Osteocyte (in vitro differentiated cells): ENCODE results near the gene PRKCQ. TPM values are rescaled to one million over a fixed set of nuclear protein-coding genes. Genes with fewer than 3 reads are reported as not detected.

Experiments used
- DNase-seq: peaks from one replicate; pipeline ENCODE4 v3.0.0; 2021; ENCODE audit warnings: mixed read lengths; ENCODE audit not compliant: unreplicated experiment; ENCODE audit errors: extremely low spot score
- H3K27ac Mint-ChIP-seq: one replicate; pipeline ENCODE4 v1.8.0; 2021; ENCODE audit warnings: mild to moderate bottlenecking, mixed read lengths; ENCODE audit not compliant: unreplicated experiment
- H3K27me3 Mint-ChIP-seq: one replicate; pipeline ENCODE4 v1.8.0; 2021; ENCODE audit warnings: mixed read lengths; ENCODE audit not compliant: unreplicated experiment
- H3K36me3 Mint-ChIP-seq: one replicate; pipeline ENCODE4 v1.8.0; 2021; ENCODE audit warnings: mixed read lengths; ENCODE audit not compliant: unreplicated experiment
- H3K4me1 Mint-ChIP-seq: one replicate; pipeline ENCODE4 v1.8.0; 2021; ENCODE audit warnings: mixed read lengths; ENCODE audit not compliant: unreplicated experiment
- H3K4me3 Mint-ChIP-seq: one replicate; pipeline ENCODE4 v1.8.0; 2021; ENCODE audit warnings: mild to moderate bottlenecking, moderate library complexity, mixed read lengths; ENCODE audit not compliant: unreplicated experiment
- H3K9me3 Mint-ChIP-seq: one replicate; pipeline ENCODE4 v1.8.0; 2021; ENCODE audit warnings: mixed read lengths; ENCODE audit not compliant: unreplicated experiment
- total RNA-seq: library from RNA; stranded (reverse); gene quantifications from 2 replicates; pipeline ENCODE4 v1.2.1, GENCODE V29; 2021
- TF ChIP-seq, protein P1 (sequence below): fragments of 200-600 bp; sonication (generic); IDR thresholded peaks from 2 replicates; pipeline ENCODE4 v1.5.0; 2021; ENCODE audit warnings: antibody characterized with exemption, mild to moderate bottlenecking, moderate library complexity

Gene PRKCQ
- total RNA-seq, 1 donor from 2014 or later = 0.11 TPM

- H3K9me3 Mint-ChIP-seq = no peaks in the 10 kb centered on the region
- H3K4me3 Mint-ChIP-seq = no peak overlapping the region
- H3K4me1 Mint-ChIP-seq = no peaks in the 10 kb centered on the region
- peak; percentile 81 for DNase-seq
- H3K27me3 Mint-ChIP-seq = peaks cover 19% of the 10 kb centered on the region
- H3K36me3 Mint-ChIP-seq = no peaks in the 10 kb centered on the region
- no peak overlapping the region for H3K27ac Mint-ChIP-seq
- TF ChIP-seq, protein P1, sequence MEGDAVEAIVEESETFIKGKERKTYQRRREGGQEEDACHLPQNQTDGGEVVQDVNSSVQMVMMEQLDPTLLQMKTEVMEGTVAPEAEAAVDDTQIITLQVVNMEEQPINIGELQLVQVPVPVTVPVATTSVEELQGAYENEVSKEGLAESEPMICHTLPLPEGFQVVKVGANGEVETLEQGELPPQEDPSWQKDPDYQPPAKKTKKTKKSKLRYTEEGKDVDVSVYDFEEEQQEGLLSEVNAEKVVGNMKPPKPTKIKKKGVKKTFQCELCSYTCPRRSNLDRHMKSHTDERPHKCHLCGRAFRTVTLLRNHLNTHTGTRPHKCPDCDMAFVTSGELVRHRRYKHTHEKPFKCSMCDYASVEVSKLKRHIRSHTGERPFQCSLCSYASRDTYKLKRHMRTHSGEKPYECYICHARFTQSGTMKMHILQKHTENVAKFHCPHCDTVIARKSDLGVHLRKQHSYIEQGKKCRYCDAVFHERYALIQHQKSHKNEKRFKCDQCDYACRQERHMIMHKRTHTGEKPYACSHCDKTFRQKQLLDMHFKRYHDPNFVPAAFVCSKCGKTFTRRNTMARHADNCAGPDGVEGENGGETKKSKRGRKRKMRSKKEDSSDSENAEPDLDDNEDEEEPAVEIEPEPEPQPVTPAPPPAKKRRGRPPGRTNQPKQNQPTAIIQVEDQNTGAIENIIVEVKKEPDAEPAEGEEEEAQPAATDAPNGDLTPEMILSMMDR = no peak
Measured at GRCh38 chr10:6430423-6430980, 149.6 kb downstream of the PRKCQ start.

GRCh38 chr10:6427357-6427959 lies 152.6 kb downstream of the PRKCQ start:
- H3K9me3 Mint-ChIP-seq = no peaks in the 10 kb centered on the region
- no peak overlapping the region for H3K4me3 Mint-ChIP-seq
- peaks cover 2% of the 10 kb centered on the region for H3K4me1 Mint-ChIP-seq
- peaks cover 11% of the 10 kb centered on the region for H3K27me3 Mint-ChIP-seq
- no peaks in the 10 kb centered on the region for H3K36me3 Mint-ChIP-seq
- TF ChIP-seq, protein P1 = no peak
- peak; percentile 42 for DNase-seq
- H3K27ac Mint-ChIP-seq = no peak overlapping the region

DNA sequence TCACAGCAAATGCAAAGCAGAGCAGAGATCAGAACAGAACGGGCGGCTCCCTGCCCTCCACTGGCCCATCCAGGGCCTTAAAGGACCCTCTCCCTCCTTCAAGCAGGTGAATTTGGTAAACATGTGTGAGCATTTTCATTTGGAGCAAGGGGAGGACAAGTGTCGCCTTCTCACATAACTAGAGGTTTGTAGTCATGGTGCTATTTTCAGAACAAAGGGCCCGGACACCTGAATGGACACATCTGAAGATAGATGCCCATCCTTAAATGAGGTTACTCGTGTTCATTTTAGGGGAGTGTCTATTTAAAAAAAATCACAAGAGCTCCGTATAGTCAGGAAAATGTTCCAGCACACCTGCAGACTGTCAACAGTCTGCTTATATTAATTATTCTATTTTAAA lies 153.8 kb downstream of the PRKCQ start:
- TF ChIP-seq, protein P1 = no peak
- H3K27ac Mint-ChIP-seq = no peak overlapping the region
- H3K9me3 Mint-ChIP-seq = no peaks in the 10 kb centered on the region
- H3K4me1 Mint-ChIP-seq = peaks cover 2% of the 10 kb centered on the region
- no peak overlapping the region for H3K4me3 Mint-ChIP-seq
- no peaks in the 10 kb centered on the region for H3K36me3 Mint-ChIP-seq
- no peak for DNase-seq
- H3K27me3 Mint-ChIP-seq = peaks cover 9% of the 10 kb centered on the region

DNA sequence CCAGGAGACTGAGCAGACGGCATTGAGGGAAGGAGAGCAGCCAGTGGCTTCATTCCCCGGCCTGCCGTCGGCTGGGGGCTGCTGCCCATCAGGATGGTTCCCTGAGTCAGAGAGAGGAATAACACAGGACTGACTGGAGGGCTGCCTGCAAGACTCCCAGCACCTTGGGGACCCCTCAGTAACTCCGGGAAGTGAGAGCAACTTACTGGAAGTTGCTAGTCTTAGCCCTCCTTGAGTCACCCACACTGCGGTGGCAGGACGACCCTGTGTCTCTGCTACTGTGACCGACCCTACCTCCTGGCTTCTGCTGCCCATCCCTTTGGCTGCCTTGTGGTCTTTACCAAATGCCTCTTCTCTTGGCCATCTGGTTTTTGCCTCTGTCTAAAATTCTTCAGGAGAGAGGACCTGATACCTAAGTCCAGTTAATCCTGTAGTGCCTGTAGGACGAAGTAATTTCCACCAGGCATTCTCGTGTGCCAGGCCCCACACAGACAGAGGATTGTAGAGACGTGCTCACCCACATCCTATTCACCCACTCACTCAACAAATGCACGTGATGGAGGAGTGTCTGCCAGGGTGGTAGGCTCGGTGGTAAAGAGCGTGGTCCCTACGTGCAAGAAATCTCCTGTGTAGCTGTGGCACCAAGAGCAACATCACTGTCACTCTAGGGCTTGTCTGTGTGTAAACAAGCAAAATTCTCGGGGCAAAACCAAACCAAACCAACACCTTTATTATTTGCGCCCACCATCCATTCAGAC lies 156.5 kb downstream of the PRKCQ start:
- no peak overlapping the region for H3K27ac Mint-ChIP-seq
- DNase-seq = no peak
- H3K36me3 Mint-ChIP-seq = no peaks in the 10 kb centered on the region
- peaks cover 2% of the 10 kb centered on the region for H3K4me1 Mint-ChIP-seq
- H3K9me3 Mint-ChIP-seq = no peaks in the 10 kb centered on the region
- no peak overlapping the region for H3K4me3 Mint-ChIP-seq
- H3K27me3 Mint-ChIP-seq = peaks cover 6% of the 10 kb centered on the region
- TF ChIP-seq, protein P1 = no peak

GRCh38 chr10:6423004-6423403 lies 157.1 kb downstream of the PRKCQ start:
- Mint-ChIP-seq H3K4me3 (no peak overlapping the region), H3K27ac (no peak overlapping the region), H3K27me3 (peaks cover 6% of the 10 kb centered on the region), H3K4me1 (peaks cover 2% of the 10 kb centered on the region), H3K36me3 (no peaks in the 10 kb centered on the region), H3K9me3 (no peaks in the 10 kb centered on the region)
- TF ChIP-seq, protein P1 = no peak
- no peak for DNase-seq
